ENCODE data around the gene DTNBP1.

Gene DTNBP1

GRCh38 chr6:15585760-15586214, 77.0 kb downstream of the DTNBP1 start:
- TF ChIP-seq, protein P1, sequence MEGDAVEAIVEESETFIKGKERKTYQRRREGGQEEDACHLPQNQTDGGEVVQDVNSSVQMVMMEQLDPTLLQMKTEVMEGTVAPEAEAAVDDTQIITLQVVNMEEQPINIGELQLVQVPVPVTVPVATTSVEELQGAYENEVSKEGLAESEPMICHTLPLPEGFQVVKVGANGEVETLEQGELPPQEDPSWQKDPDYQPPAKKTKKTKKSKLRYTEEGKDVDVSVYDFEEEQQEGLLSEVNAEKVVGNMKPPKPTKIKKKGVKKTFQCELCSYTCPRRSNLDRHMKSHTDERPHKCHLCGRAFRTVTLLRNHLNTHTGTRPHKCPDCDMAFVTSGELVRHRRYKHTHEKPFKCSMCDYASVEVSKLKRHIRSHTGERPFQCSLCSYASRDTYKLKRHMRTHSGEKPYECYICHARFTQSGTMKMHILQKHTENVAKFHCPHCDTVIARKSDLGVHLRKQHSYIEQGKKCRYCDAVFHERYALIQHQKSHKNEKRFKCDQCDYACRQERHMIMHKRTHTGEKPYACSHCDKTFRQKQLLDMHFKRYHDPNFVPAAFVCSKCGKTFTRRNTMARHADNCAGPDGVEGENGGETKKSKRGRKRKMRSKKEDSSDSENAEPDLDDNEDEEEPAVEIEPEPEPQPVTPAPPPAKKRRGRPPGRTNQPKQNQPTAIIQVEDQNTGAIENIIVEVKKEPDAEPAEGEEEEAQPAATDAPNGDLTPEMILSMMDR (IDR thresholded peaks at IDR 0.05; ENCODE audit: low read depth, low read length, missing control alignments), result no peak

GRCh38 chr6:15582499-15582898, 80.3 kb downstream of the DTNBP1 start:
- TF ChIP-seq, protein P1 (IDR thresholded peaks at IDR 0.05; ENCODE audit: low read depth, low read length, missing control alignments), result no peak
- no peak overlapping the region for H3K4me3 ChIP-seq (ENCODE audit: low read depth, low read length)
- DNase-seq (ENCODE audit: low read depth), result no peak

More at GRCh38 chr6:15585760-15586214, 77.0 kb downstream of the DTNBP1 start:
- no peak for DNase-seq (ENCODE audit: low read depth)
- no peak overlapping the region for H3K4me3 ChIP-seq (ENCODE audit: low read depth, low read length)

GRCh38 chr6:15581751-15582150, 81.1 kb downstream of the DTNBP1 start:
- TF ChIP-seq, protein P1 (IDR thresholded peaks at IDR 0.05; ENCODE audit: low read depth, low read length, missing control alignments), result no peak
- DNase-seq (ENCODE audit: low read depth), result no peak
- no peak overlapping the region for H3K4me3 ChIP-seq (ENCODE audit: low read depth, low read length)

DNA sequence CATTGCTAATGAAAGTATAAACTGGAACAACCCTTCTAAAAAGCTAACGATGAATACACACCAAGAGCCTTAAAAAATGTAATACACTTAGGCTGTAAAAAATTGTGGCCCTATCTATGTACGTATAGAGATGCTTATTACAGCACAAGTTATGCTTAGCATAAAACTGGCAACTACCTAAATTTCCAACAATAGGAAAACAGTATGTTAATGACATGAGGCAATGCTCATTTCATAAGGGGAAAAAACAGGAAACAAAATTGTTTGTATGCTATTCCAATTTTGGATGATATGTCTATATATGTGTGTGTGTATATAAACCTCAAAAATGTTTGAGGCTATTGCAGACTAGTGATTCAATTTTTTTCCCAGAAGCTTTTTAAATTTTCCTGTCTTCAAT, 82.5 kb downstream of the DTNBP1 start:
- TF ChIP-seq, protein P1 (IDR thresholded peaks at IDR 0.05; ENCODE audit: low read depth, low read length, missing control alignments), result no peak
- no peak for DNase-seq (ENCODE audit: low read depth)
- H3K4me3 ChIP-seq (ENCODE audit: low read depth, low read length), result no peak overlapping the region

DNA sequence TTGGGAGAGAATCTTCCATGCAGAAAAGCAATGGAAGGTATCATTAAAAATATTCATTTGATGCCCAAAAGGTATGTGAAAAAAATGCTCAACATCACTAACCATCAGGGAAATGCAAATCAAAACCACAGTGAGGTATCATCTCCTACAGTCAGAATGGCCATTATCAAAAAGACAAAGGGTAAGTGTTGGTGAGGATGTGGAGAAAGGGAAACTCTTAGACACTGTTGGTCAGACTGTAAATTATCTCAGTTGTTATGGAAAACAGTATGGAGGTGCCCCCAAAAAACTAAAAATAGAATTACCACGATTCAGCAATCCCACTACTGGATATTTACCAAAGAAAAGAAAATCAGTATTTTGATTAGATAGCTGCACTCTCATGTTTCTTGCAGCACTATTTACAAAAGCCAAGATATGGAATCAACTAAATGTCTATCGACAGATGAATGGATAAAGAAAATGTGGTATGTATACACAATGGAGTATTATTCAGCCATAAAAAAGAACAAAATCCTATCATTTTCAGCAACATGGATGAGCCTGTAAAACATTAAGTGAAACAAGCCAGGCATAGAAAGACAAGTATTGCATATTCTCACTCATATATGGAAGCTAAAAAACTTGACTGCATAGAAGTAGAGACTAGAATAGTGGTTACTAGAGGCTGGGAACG, 84.0 kb downstream of the DTNBP1 start:
- DNase-seq (ENCODE audit: low read depth), result no peak
- no peak overlapping the region for H3K4me3 ChIP-seq (ENCODE audit: low read depth, low read length)
- TF ChIP-seq, protein P1 (IDR thresholded peaks at IDR 0.05; ENCODE audit: low read depth, low read length, missing control alignments), result no peak

DNA sequence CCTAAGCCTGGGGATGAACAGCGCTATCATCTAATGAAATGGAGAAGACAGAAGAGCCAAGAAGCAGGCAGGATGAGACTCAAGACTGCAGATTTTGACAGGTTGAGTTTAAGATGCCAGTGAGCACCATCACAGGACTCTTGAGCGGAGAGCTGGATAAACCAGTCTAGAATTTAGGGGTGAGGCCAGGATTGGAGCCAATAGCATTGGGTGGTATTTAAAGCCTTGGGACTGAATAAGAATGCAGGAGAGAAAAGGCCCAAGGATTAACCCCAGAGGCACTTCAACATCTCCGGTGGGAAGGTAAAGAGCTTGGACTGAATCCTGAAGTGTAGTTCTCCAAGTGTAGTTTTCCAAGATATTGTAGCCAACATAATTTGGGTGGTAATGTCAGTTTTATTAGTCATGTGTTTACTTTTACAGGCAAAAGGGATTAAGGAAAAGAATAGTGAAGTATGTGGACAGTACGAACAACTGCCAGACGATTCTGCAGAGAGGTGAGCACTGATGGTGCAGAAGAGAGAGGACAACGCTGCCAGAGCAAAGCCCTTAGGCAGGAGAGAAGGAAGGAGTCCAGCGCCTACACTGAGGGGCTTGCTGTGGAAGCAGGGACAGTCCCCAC, 85.2 kb downstream of the DTNBP1 start:
- no peak for DNase-seq (ENCODE audit: low read depth)
- no peak overlapping the region for H3K4me3 ChIP-seq (ENCODE audit: low read depth, low read length)
- TF ChIP-seq, protein P1 (IDR thresholded peaks at IDR 0.05; ENCODE audit: low read depth, low read length, missing control alignments), result no peak

All from GM12864 (cell line).